IPS DF 6.9 (cell line): ENCODE data around the gene USP32.
"Not testable (repeated sequence)": the region's sequence is repeated elsewhere in the genome, so short reads cannot be mapped to it uniquely, and the experiment has no call there.

Experiments
- DNase-seq: peaks from one replicate; pipeline ENCODE4 v3.0.0-alpha.2; 2013; ENCODE audit warnings: low read depth, low spot score
- H3K27ac ChIP-seq: one replicate; pipeline ENCODE4 v1.5.1; 2013; ENCODE audit warnings: low read length, control low read depth
- H3K27me3 ChIP-seq: 2 replicates; pipeline ENCODE4 v1.6.1; 2013; ENCODE audit warnings: mild to moderate bottlenecking, low read length; ENCODE audit not compliant: control insufficient read depth, insufficient read depth
- H3K36me3 ChIP-seq: 2 replicates; pipeline ENCODE4 v1.6.1; 2013; ENCODE audit warnings: low read length; ENCODE audit not compliant: control insufficient read depth, insufficient read depth
- H3K4me1 ChIP-seq: 2 replicates; pipeline ENCODE4 v1.6.1; 2013; ENCODE audit warnings: low read length; ENCODE audit not compliant: control insufficient read depth, insufficient read depth
- H3K4me3 ChIP-seq: 2 replicates; pipeline ENCODE4 v1.5.1; 2013; ENCODE audit warnings: mild to moderate bottlenecking, low read length
- H3K9me3 ChIP-seq: 2 replicates; pipeline ENCODE4 v1.6.1; 2013; ENCODE audit warnings: low read length, inconsistent platforms; ENCODE audit not compliant: control insufficient read depth, insufficient read depth
- WGBS: extraction: QIAGEN DNeasy Blood & Tissue Kit; methylation state at CpG from one replicate; pipeline ENCODE4 v1.1.7; 2013; ENCODE audit warnings: mixed read lengths, missing lambda C conversion rate; ENCODE audit not compliant: insufficient read length, insufficient coverage; 5-methylcytosine and 5-hydroxymethylcytosine counted together

The USP32 gene, protein sequence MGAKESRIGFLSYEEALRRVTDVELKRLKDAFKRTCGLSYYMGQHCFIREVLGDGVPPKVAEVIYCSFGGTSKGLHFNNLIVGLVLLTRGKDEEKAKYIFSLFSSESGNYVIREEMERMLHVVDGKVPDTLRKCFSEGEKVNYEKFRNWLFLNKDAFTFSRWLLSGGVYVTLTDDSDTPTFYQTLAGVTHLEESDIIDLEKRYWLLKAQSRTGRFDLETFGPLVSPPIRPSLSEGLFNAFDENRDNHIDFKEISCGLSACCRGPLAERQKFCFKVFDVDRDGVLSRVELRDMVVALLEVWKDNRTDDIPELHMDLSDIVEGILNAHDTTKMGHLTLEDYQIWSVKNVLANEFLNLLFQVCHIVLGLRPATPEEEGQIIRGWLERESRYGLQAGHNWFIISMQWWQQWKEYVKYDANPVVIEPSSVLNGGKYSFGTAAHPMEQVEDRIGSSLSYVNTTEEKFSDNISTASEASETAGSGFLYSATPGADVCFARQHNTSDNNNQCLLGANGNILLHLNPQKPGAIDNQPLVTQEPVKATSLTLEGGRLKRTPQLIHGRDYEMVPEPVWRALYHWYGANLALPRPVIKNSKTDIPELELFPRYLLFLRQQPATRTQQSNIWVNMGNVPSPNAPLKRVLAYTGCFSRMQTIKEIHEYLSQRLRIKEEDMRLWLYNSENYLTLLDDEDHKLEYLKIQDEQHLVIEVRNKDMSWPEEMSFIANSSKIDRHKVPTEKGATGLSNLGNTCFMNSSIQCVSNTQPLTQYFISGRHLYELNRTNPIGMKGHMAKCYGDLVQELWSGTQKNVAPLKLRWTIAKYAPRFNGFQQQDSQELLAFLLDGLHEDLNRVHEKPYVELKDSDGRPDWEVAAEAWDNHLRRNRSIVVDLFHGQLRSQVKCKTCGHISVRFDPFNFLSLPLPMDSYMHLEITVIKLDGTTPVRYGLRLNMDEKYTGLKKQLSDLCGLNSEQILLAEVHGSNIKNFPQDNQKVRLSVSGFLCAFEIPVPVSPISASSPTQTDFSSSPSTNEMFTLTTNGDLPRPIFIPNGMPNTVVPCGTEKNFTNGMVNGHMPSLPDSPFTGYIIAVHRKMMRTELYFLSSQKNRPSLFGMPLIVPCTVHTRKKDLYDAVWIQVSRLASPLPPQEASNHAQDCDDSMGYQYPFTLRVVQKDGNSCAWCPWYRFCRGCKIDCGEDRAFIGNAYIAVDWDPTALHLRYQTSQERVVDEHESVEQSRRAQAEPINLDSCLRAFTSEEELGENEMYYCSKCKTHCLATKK (N-terminal part only)

DNA sequence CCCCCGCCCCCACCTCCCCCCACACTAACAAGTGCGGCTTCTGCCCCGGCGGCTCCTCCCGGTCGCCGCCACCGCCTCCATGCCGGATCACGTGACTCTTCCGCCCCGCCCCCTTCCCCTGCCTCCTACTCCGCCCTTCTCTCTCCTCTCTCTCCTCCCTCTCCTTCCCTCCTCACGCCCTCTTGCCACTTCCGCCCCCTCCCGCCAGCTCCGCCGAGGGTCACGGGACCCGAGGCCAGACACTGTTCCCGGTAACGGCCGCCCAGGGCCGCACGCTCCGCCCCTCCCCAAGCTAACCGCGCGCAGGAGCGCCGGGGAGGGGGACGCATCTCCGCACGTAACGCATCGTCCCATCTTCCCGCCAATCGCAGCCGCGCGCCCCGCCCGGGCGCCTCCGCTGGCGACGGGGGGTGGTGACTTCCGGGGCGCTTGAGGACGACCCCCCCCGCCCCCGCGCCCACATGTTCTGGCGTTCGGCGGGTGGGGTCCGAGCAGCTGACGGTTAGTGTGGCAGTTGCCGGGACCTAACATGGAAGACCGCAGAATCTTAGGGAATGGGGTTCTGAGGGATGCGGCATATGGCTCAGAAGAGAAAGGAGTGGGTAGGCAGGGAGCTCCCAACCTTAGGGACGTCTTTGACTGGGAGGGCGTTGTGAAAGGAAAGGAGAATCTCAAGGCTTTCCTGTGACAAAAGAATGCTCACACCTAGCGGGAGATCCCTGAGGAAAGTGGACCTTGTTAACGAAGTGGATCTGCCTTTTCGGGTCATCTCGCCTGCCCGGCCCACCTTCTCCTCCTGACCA lies at the start of gene USP32:
Gene USP32 (minus strand): TSS at position 92 of the 803 bp plus-strand sequence. CDS start 194 bp downstream, outside the sequence.
- peak; percentile 81 for DNase-seq
- H3K36me3 ChIP-seq: no peaks in the 10 kb centered on the region
- H3K9me3 ChIP-seq: no peaks in the 10 kb centered on the region
- no CpG with 5 or more reads among the region's 68 CpGs for WGBS
- peak within 1 kb of the TSS; percentile 23 for H3K27ac ChIP-seq
- no peaks in the 10 kb centered on the region for H3K4me1 ChIP-seq
- peak within 1 kb of the TSS; percentile 96 for H3K4me3 ChIP-seq
- no peaks in the 10 kb centered on the region for H3K27me3 ChIP-seq

DNA sequence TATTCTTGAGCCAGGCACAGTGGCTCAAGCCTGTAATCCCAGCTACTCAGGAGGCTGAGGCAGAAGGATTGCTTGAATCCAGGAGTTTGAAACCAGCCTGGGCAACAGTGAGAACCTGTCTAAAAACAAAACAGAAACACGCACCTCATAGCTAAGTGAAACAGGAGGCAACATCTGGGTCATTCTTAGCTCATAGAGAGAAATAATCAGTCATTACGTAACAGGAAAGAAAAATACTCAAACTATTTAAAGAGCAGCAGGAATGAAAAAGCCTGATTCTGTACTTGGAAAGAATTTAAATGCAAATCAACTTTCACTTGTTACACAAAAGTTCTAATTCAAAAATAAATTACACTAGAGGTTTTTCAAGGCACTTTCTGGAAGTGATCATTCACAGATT lies 47.6 kb upstream of the USP32 start:
- Histone ChIP-seq H3K36me3 (no peaks in the 10 kb centered on the region), H3K27ac (no peak overlapping the region), H3K27me3 (no peaks in the 10 kb centered on the region), H3K4me1 (no peaks in the 10 kb centered on the region), H3K9me3 (no peaks in the 10 kb centered on the region; the same call in 1 of the 2 replicates), H3K4me3 (no peak overlapping the region)
- no CpG with 5 or more reads among the region's 2 CpGs for WGBS
- DNase-seq: no peak

DNA sequence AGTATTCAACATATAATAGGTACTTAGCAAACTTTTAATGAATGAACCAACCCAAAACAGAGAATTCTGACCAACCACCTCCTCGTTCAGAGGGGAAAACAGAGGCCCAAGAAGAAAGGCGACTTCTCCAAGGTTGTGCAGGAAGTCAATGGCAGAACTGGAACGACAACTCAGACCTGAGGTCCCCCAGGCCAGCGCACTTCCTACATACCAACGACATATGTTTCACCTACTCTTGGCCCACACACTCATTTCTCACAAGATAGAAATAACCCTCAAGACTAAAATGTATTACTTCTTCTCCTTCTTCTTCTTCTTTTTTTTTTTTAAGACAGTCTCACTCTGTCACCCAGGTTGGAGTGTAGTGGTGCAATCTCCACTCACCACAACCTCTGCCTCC lies 44.7 kb upstream of the USP32 start:
- no CpG with 5 or more reads among the region's 5 CpGs for WGBS
- H3K4me3 ChIP-seq: no peak overlapping the region

DNA sequence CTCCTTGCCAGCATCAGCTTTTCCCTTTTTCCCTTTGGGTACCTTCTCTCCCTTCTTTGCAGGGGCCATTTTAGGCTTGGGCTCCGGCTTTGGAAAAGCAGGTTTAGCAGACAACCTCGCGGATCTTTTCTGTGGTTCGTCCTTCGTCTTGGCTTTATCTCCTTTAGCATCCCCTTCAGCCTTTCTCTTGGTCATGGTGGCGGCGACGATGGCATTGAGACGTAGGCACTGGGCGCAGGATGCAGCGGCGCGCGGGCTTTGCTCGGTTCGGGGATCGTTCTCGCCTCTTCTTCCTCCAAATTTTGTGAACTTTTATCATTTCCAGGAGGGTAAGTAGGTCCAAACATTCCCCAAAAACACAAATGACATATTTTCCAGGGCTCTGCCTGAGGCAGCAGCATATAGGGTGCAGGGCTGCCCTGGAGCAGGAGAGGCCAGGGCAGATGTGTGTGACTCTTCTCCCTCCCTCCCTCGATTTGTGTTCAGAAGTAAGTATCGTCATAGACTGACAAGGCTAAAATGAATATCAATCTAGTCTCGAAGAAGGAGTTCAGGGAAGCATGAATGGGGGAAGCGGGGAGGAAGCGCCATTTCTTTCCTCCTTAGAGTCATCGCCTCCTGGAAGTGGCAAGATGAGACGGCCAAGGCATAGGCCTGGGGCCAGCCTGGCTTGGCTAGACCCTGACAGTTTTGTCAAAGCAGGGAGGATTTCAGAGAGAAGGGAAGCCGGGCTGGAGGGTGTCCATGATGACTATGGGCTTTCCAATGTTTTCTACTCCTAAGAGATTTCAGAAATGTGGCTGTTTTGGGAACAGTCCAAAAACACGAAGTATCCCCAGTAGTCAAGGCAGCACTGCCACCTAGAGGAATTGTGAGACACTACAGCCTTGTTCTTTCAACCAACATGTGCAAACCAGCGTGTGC lies 43.6 kb upstream of the USP32 start:
- H3K27me3 ChIP-seq: no peaks in the 10 kb centered on the region
- no peak overlapping the region for H3K4me3 ChIP-seq
- DNase-seq: peak; percentile 60
- H3K4me1 ChIP-seq: no peaks in the 10 kb centered on the region
- no peak overlapping the region for H3K27ac ChIP-seq
- peaks cover 2% of the 10 kb centered on the region for H3K9me3 ChIP-seq
- H3K36me3 ChIP-seq: no peaks in the 10 kb centered on the region
- WGBS: no CpG with 5 or more reads among the region's 28 CpGs

More for the DNA sequence above, 44.7 kb upstream of the USP32 start:
- Histone ChIP-seq H3K27me3 (no peaks in the 10 kb centered on the region), H3K4me1 (no peaks in the 10 kb centered on the region), H3K9me3 (peaks cover 2% of the 10 kb centered on the region), H3K27ac (no peak overlapping the region), H3K36me3 (no peaks in the 10 kb centered on the region)
- DNase-seq: no peak

DNA sequence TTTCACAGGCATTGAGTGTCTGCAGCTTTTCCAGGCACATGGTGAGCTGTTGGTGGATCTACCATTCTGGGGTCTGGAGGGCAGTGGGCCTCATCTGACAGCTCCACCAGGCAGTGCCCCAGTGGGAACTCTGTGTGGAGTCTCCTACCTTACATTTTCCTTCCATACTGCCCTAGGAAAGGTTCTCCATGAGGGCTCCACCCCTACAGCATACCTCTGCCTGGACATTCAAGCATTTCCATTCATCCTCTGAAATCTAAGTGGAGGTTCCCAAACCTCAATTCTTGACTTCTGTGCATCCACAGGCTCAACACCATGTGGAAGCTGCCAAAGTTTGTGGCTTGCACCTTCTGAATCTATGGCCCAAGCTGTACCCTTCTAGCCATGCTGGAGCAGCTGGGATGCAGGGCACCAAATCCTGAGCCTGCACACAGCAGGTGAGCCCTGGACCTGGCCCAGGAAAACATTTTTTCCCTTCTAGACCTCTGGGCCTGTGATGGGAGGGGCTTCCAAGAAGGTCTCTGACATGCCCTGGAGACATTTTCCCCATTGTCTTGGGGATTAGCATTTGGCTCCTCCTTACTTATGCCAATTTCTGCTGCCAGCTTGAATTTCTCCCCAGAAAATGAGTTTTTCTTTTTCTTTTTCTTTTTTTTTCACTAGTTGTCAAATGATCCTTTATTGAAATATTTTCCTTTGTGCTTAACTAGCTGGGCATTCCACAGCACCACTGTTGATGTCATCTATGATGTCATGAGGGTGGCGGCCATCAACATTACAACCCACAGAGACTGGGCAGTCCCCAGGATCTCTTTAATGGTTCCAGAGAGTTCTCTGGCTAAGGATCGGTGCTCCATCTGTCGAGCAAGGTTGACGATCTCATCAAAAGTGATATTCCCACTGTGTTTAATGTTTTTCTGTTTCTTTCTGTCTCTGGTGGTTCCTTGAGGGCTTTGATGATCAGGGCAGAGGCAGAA lies 41.4 kb upstream of the USP32 start:
- H3K4me3 ChIP-seq, H3K36me3 ChIP-seq, H3K9me3 ChIP-seq, H3K27ac ChIP-seq, DNase-seq, H3K4me1 ChIP-seq, H3K27me3 ChIP-seq: not testable (repeated sequence)
- WGBS: no CpG with 5 or more reads among the region's 4 CpGs

DNA sequence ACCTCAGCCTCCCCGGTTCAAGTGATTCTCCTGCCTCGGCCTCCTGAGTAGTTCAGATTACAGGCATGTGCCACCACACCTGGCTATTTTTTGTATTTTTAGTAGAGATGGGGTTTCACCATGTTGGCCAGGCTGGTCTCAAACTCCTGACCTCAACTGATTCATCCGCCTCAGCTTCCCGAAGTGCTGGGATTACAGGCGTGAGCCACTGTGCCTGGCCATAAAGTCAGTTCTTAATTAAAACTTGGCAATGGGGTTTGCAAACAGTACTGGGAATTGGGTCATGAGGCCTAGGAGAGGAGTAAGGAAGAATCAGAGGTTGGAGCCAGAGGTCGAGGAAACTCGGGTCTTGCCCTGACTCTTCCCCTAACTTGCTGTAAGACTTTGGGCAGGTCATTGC lies 38.6 kb upstream of the USP32 start:
- H3K4me1 ChIP-seq, DNase-seq, H3K27ac ChIP-seq, H3K27me3 ChIP-seq, H3K9me3 ChIP-seq, H3K36me3 ChIP-seq, H3K4me3 ChIP-seq: not testable (repeated sequence)
- no CpG with 5 or more reads among the region's 7 CpGs for WGBS

DNA sequence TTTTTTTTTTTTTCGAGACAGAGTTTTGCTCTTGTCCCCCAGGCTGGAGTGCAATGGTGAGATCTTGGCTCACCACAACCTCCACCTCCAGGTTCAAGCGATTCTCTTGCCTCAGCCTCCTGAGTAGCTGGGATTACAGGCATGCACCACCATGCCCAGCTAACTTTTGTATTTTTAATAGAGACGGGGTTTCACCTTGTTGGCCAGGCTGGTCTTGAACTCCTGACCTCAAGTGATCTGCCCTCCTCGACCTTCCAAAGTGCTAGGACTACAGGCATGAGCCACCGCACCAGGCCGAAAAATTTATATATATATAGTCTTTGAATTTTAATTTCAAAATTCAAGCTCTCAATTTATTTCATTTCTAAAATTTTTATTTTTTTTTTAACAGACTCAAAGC lies 36.6 kb upstream of the USP32 start:
- not testable (repeated sequence) for H3K4me1 ChIP-seq
- no CpG with 5 or more reads among the region's 6 CpGs for WGBS

DNA sequence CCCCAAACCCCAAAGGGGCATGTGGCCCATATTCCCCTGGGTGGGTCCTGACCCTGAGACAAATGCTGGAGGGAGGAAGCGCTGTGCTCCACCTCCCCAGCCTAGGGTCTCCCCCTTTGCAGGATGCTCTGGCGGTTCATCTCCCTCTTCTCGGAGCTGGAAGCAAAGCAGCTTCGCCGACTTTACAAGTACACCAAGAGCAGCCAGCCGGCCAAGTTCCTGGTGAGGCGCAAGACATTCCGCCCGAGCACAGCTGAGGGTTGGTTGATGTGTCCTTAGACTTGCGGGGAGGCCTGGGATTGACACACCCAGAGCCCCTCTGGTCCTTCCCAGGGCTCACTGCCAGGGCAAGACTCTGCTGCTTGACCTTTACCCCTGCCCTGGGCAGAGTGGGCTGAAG lies 34.7 kb upstream of the USP32 start:
- Histone ChIP-seq H3K27ac (no peak overlapping the region), H3K27me3 (no peaks in the 10 kb centered on the region; the same call in 1 of the 2 replicates), H3K9me3 (no peaks in the 10 kb centered on the region), H3K36me3 (no peaks in the 10 kb centered on the region), H3K4me1 (peaks cover 4% of the 10 kb centered on the region), H3K4me3 (no peak overlapping the region)
- WGBS: no CpG with 5 or more reads among the region's 10 CpGs
- DNase-seq: no peak

More for the DNA sequence above, 36.6 kb upstream of the USP32 start:
- H3K9me3 ChIP-seq, H3K4me3 ChIP-seq, H3K27ac ChIP-seq, H3K27me3 ChIP-seq, H3K36me3 ChIP-seq, DNase-seq: not testable (repeated sequence)
